GM19238 (cell line): ENCODE data around the gene CCDC74A.
"Not testable (repeated sequence)": the region's sequence is repeated elsewhere in the genome, so short reads cannot be mapped to it uniquely, and the experiment has no call there.

ENCODE experiments used
- DNase-seq: peaks from one replicate; pipeline ENCODE4 v3.0.0; 2011; ENCODE audit warnings: low spot score; ENCODE audit not compliant: insufficient read length

The CCDC74A gene

GRCh38 chr2:131528981-131529863 lies 1.5 kb downstream of the CCDC74A start:
- not testable (repeated sequence) for DNase-seq

DNA sequence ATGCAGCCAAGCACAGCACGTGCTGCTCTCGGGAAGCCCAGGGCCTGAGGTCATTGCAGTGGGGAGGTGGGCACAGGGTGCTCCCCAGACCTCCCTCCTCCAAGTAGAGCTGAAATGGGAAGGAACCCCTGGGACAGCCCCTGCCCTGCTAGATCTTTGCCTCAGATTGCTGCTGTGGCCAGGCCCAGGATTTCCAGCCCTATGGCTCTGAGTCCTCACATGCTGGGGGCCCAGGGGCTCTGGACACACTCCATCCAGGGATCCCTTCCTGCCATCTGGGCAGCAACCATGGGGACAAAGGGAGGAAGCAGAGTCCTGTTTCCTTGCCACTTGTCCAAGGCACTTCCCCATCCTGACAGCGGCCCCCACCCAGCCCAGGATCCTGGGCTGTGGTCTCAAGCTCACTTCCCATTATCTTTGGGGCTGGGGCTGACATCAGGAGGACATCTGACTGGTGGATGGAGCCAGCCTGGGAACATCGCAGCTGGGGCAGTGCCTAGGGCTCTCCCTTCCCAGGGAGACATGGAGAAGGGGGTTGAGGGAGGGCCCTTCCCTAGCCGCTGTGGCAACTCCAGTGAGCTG lies 2.3 kb downstream of the CCDC74A start:
- not testable (repeated sequence) for DNase-seq

GRCh38 chr2:131530626-131531344 lies 3.1 kb downstream of the CCDC74A start:
- not testable (repeated sequence) for DNase-seq

GRCh38 chr2:131531547-131532185 lies 4.0 kb downstream of the CCDC74A start:
- not testable (repeated sequence) for DNase-seq

GRCh38 chr2:131532723-131533608 lies 5.3 kb downstream of the CCDC74A start:
- DNase-seq: not testable (repeated sequence)

- not testable (repeated sequence) for DNase-seq
Observed at GRCh38 chr2:131533609-131534316, 6.1 kb downstream of the CCDC74A start.

DNA sequence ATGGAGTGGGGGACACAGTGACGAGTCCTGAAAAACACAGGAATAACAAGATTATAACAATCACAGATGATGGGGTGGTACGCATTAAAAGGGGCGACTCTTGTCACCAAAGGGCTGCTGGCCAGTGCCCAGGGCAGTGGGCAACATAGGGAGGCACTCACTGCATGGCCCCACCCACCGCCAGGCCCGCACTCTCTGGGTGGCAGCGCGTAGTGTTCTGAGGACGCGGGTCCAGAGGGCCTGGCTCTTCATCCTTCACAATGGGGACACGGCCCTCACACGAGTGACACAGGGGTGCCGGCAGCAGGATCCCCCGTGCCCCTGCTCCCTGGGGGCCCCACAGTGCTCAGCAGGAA lies 6.6 kb downstream of the CCDC74A start:
- DNase-seq: not testable (repeated sequence)

DNA sequence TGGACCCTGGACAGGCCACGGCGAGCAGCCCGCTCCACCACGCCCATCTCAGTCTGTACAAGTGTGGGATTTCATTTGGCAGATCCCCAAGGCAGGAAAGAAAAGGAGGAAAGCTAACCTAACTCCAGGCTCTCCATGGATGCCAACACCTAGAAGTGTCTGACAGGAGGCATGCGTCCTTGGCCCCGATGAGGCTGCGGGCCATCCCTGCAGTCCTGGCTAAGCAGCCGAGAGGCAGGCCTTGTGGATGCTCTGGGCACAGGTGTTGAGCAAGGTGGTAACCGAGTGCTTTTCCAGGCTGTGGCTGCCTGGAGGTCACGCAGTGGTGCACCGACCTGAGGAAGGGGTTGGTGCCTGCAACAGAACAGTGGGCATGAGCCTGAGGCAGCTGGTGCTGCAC lies 7.3 kb downstream of the CCDC74A start:
- not testable (repeated sequence) for DNase-seq

DNA sequence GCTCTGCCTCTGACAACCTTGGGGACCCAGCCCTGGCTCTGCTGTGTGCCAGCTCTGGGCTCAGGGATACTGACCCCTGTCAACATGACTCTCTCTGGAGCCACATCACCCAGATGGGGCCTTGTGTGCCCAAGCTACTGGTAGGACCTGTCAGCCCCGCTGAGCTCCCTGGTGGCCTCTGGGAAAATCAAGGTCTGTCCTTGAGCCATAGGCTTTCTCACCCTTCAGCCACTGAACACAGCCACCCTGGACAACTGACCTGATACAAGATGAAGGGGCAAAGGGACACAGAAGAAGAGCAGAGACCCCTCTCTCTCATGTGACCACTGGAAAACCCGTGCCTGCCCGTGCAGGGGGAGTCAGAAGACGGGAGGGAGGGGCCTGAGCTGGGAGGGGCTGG lies 7.8 kb downstream of the CCDC74A start:
- no peak for DNase-seq

DNA sequence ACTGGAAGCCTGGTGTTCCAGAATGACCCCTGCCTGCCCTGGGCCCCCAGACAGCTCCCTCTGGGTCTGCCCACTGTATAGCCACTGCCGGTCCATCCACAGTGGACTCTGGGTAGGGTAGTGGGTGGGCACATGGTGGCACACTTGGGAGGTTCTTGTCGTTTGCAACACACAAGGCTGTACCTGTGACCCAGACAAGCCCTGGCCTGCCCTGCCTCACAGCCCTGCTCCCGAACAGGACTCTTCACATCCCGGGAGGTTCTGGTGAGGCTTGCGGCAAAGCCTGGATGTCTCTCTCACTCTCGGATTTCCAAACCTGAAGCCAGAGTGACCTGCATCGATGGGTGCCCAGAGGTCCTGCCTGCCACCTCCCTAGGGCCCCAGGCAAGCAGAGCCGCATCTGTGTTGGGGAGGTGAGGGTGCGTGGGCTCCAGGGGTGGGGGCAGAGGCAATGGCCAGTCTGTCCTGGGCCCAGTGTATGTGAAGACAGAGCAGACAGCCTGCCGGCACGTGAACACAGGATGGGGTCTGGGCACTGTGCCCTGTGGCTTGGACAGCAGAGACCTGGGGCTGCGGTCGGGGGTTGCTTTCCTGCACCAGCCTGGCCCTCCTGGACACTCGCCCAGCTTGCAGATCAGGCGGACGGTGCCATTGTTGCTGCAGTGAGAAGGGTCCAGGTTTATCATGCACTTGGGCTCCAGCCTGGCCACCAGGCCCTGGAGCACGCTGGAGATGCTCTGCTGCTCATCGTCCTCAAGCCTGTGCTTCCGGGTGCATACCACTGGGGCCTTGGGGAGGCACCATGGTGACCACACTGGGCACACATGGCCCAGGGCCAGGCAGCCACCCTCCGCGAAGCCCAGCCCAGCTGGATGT lies 8.5 kb downstream of the CCDC74A start:
- DNase-seq: not testable (repeated sequence)

DNA sequence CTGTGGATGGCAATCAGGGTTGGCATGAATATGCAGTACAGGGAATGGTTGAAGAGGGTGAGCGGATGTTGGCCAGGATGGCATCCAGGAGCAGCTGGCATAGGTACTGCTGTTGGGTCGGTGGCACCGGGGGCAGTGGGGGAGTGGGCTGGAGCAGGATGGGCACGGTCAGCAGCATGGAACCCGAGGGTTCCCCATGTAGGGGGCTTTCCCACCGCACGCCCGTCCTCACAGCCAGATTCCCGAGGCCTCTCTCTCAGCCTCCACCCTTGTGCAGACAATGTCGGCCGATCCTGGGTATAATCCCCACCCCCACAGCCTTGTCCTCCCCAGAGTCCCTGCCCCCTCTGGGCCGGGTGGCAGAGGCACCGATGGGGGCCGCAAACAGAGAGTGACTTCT lies 9.2 kb downstream of the CCDC74A start:
- DNase-seq: not testable (repeated sequence)

DNA sequence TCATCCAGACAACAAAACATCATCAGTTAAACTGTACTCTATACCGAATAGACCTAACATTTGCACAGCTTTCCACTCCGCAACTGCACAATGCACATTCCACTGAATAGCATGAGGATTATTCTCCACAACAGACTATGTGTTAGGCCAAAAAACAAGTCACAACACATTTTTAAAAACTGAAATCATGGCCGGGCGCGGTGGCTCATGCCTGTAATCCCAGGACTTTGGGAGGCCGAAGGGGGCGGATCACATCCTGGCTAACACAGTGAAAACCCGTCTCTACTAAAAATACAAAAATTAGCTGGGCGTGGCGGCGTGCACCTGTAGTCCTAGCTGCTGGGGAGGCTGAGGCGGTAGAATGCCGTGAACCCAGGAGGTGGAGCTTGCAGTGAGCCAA lies 11.2 kb downstream of the CCDC74A start:
- DNase-seq: not testable (repeated sequence)

GRCh38 chr2:131542438-131543384 lies 15.0 kb downstream of the CCDC74A start:
- no peak for DNase-seq

DNA sequence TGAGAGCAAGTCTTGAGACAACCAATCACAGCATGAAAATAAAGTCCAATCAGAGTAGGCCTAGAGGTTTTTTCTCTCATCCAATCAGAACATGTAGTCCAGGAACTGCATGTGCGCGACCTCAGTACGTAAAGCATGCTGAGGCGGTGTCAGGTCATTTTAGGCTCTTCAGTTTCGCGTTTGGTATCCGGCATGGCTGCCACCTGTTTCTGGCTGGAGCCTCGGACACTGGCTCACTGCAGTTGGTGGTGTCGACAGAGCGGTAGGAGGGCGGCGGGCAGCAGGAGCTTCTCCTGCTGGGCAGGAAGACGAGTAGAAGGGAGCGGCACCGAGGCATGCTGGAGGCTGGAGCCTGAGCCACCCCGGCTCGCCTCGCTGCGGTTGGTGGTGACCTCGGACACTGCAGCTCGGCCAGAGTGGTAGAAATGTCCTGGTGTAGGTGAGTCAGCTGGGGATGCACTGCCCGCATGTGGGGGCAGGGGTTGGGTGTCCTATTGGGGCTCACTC lies 15.8 kb downstream of the CCDC74A start:
- DNase-seq: no peak

- not testable (repeated sequence) for DNase-seq
Observed at GRCh38 chr2:131544006-131544812, 16.5 kb downstream of the CCDC74A start.

DNA sequence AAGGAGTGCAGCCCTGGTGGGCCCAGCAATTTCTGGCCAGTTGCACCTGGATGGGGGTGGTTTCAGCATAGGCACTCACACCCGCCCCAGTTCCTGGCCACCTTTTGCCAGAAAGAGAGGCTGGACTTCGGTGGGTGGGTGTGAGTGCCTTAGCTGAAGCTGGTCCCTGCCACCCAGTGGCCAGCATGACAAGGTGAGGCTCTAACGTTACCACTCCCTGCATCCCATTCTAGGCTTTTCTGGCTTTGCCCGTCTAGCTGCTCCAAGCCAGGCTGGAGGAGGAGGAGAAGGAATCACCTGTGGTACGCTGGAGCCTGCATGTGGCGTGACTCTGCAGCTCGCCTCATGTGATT lies 17.1 kb downstream of the CCDC74A start:
- not testable (repeated sequence) for DNase-seq

DNA sequence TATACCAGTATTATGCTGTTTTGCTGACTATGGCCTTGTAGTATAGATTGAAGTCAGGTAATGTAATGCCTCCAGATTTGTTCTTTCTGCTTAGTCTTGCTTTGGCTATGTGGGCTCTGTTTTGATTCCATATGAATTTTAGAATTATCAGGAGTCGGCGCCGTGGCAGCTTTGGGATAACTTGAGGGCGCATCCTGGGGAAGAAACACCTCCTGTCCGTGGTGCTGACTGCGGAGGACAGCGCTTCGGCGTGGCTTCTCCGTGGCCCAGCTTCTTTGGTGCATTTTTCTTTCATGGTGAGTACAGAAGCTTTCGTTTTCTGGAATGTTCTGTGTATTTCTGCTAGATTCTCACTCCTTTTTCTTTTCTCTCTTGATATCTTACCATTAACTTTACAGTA lies 25.2 kb downstream of the CCDC74A start:
- DNase-seq: no peak
